GM21360 (cell line): ENCODE measurements around the gene LENG8.
"Not testable (repeated sequence)": the region's sequence is repeated elsewhere in the genome, so short reads cannot be mapped to it uniquely, and the experiment has no call there.

Experiments used
- ATAC-seq: cut with Tn5 transposase; IDR thresholded peaks from one replicate; pipeline ENCODE4 v1.9.1; 2021; ENCODE audit warnings: mild to moderate bottlenecking, moderate library complexity; ENCODE audit not compliant: unreplicated experiment

The LENG8 gene

DNA sequence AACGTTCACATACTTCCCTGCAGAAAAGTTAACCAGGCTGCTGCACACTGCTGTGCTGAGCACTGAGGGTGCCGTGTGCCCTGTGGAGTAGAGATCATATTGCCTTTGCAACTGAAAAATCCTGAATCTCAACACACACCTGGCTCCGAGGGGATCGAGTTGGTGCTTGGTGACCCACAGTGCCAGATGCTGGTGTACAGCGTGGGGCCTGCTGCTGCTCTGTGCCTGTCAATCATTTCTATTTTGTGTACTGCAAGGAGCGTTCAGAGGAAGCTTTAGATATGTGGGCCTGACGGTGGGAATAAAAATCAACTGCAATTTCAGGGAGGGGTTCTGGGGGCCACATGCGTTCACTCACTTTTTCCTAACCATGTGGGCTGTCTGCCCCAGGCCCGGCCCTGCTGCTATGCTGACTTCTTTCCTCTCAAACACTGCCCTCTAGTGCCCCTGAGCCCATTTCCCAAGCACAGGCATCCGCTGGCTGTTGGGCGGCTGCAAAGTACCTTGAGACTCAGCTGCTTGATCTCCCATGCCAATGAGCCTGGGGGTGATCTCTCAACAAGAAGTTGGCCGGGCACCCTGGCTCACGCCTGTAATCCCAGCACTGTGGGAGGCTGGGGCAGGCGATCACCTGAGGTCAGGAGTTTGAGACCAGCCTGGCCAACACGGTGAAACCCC, 9.7 kb upstream of the LENG8 start:
- ATAC-seq: no peak

DNA sequence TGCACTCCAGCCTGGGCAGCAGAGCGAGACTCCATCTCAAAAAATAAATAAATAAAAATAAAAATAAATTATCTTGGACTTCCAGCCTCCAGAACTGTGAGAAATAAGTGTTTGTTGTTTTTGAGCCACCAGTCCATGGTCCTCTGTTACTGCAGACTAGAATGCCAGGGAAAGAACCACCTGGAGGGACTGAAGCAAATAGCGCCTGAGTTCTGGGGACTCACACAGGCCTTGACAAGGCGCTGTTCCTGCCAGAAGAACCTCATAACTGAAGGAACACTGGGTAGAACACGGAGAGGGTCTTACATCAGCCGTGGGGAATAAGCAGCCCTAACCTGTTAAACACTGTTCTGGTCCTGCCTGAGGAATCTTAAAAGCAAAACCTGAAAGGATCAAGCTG, 8.4 kb upstream of the LENG8 start:
- no peak for ATAC-seq

DNA sequence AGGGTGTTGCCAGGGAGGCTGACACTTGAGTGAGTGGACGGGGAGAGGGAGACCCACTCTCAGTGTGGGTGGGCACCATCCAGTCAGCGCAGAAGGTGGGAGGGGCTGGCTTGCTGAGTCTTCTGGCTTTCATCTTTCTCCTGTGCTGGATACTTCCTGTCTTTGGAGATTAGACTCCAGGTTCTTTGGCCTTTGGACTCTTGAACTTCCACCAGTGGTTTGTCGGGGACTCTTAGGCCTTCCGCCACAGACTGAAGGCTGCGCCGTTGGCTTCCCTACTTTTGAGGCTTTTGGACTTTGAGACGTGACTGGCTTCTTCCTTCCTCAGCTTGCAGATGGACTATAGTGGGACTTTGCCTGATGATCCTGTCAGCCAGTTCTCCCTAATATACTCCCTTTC, 4.3 kb upstream of the LENG8 start:
- no peak for ATAC-seq

DNA sequence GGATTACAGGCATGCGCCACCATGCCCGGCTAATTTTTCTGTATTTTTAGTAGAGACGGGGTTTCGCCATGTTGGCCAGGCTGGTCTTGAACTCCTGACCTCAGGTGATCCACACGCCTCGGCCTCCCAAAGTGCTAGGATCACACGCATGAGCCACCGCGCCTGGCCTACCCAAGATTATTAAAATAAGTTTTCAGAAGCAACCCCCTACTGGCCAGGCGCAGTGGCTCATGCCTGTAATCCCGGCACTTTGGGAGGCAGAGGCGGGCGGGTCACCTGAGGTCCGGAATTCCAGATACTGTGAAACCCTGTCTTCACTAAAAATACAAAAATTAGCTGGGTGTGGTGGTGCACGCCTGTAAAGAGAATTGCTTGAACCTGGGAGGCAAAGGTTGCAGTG, 2.6 kb upstream of the LENG8 start:
- ATAC-seq: not testable (repeated sequence)

DNA sequence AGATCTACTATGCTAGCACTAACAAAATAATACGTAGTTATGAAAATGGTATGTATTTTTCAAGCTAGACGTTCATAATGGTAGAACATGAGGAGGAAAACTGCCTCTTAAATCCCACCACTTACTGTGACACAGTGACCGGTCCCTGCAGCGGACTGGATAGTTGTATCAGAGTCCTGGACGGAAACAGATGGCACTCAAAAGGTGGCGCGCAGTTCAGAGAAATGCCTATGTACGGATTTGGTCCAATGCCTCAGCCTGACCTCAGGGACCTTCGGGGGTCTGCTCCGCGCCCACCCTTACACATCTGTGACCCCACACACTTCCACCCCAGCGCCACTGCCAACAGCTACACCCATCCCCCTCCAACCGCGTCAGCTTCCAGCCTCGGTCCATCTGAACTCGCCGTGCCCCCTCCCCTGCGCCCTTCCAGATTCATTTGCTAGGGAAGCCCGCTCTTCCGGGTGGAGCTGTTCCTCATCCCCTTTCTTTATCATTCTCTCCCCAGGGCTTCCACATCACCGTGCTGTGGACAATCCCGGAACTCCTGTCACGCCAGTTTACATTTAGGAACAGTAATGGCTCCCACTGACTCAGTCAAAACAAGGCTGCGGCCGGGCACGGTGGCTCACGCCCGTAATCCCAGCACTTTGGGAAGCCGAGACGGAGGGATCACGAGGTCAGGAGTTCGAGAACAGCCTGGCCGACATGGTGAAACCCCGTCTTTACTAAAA, 792 bp upstream of the LENG8 start:
- ATAC-seq: no peak

DNA sequence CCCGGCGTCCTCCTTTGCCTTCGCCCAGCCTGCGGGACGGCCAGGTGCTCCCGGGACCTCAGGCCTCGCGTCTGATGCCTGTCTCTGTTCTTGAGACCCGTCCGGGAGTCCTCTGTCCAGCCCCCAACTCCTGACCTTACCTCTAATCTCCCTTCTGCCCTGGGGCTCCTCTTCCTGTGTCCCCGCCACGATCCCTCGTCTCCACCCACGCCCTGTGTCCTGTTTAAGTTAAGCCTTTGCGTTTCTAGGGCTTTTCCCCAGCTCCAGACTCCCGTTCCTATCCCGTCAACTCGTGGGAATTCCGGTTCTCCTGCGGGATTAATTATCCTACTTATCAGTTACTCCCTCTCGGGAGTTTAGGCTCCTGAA, 686 bp downstream of the LENG8 start:
- ATAC-seq: no peak

DNA sequence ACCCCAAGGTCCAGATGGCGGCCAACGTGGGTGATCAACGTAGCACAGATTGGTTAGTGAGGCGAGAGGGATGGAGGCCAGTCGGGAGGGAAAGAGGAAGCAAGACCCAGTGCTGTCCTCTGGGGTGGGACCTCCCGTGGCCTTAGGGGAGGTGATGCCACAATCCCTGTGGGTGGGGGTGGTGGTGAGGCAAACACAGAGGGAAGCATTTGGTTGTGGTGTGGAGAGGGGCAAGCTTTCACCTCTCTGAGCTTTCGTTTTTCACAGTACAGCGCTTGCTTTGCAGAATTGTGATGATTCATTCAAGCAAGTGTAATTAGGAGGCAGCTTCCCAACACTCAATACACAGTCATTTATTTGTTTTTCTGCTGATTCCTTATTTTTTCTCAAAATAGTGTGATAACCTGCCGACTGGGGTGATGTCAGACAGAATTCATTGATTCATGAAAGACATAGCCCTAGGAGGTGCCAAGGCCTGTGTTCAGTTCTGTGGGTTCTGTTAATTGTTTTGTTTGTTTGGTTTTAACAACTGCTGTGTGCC, 2.4 kb downstream of the LENG8 start:
- ATAC-seq: no peak

DNA sequence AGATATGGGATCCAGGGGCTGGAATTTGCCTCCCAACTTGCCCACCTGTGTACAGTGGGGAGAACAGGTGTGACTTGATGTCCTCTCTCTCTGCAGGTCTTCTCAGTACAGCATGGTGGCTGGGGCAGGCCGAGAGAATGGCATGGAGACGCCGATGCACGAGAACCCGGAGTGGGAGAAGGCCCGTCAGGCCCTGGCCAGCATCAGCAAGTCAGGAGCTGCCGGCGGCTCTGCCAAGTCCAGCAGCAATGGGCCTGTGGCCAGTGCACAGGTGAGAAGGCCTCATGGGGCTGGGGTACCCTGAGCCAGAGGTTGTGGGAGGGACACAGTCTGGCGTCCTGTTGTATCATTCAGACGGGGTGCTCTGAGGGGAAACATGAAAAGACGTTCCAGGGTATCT, 3.0 kb downstream of the LENG8 start:
- ATAC-seq: no peak

DNA sequence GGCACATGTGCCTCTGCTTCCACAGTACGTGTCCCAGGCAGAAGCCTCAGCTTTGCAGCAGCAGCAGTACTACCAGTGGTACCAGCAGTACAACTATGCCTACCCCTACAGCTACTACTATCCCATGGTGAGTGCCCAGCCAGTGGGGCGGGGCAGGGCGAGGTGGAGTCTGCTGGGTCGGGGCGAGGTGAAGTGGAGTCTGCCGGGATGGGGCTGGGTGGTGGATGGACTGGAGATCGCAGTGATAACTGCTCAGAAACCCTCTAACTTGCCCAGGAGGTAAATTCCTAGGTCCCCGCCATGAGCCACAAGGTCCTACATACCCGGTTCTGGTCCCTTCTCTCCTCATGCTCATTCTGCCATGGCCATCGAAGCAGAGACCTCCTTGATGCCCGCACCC, 3.6 kb downstream of the LENG8 start:
- no peak for ATAC-seq

DNA sequence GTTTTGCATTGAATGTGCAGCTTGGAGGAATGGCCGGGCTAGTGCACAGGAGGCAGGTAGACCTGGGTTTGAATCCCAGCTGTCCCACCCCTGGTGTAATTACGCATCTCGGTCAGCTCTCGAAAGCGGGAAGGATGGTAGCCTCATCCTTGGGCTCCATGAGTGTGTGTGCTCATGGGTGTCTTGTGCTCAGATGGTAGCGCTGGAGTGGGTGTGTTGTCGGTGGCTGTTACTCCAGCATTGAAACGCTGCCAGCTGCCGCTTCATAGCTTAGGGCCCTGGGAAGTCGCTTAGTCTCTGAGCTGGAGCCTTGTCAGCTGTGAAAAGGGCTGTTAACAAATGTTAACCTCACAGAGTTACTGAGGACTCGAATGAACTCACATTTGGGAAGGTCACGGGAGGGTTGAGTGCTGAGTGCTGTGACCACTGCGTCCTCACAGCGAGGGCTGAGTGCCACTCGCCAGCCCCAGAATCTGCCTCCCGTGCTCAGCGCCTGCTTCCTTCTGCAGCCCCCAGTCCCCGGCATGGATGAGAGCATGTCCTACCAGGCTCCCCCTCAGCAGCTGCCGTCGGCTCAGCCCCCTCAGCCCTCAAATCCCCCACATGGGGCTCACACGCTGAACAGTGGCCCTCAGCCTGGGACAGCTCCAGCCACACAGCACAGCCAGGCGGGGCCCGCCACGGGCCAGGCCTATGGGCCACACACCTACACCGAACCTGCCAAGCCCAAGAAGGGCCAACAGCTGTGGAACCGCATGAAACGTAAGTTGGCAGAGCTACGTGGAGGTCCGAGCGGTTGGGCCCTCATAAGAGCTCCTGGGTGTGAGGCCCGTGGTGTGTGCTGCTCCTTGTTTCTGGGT, 5.2 kb downstream of the LENG8 start:
- no peak for ATAC-seq

DNA sequence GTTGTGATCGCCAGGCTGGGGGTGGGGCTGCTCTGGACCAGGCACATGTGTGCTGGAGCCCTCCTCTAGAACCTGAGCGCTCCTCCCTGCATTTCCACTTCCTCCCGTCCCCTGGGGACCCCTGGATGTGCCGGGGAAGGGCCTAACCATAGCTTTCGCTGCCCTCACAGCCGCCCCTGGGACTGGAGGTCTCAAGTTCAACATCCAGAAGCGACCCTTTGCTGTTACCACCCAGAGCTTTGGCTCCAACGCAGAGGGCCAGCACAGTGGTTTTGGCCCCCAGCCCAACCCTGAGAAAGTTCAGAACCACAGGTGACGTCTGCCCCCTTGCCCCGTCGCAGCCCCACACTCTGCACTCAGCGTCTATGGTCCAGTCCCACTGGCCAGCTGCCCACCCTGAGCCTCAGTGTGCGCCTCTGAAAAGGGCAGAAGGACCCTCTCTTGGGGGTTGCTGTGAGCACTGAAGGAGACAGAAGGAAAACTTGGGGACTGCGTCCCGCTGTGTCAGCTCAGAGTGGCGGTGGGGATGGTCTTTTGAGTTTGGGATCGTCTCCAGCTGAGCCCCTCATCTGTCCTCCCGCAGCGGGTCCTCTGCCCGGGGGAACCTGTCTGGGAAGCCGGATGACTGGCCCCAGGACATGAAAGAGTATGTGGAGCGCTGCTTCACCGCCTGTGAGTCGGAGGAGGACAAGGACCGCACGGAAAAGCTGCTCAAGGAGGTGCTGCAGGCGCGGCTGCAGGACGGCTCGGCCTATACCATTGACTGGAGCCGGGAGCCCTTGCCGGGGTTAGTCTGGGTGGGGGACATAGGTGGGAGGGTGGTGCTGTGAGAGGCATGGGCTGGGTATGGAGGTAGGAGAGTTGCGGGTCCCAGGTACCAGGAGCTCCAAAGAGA, 6.0 kb downstream of the LENG8 start:
- ATAC-seq: no peak

DNA sequence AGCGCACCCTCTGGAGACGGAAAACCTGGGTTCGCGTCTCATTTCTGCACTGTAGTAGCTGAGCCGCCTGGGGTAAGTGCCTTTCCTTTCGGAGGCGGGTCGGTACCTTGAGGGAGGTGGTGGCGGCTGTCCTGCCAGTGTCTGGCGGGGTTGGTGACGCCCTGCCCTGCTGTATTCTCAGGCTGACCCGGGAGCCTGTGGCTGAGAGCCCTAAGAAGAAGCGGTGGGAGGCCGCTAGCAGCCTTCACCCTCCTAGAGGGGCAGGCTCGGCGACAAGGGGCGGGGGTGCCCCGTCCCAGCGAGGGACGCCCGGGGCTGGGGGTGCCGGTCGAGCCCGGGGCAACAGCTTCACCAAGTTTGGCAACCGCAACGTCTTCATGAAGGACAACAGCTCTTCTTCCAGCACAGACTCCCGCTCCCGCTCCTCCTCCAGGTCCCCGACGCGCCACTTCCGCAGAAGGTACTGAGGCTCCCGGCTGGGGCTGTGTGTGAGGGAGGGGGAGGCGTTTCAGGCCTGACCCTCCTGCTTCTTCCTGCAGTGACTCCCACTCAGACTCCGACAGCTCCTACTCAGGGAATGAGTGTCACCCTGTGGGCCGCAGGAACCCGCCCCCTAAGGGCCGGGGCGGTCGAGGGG, 6.9 kb downstream of the LENG8 start:
- no peak for ATAC-seq

DNA sequence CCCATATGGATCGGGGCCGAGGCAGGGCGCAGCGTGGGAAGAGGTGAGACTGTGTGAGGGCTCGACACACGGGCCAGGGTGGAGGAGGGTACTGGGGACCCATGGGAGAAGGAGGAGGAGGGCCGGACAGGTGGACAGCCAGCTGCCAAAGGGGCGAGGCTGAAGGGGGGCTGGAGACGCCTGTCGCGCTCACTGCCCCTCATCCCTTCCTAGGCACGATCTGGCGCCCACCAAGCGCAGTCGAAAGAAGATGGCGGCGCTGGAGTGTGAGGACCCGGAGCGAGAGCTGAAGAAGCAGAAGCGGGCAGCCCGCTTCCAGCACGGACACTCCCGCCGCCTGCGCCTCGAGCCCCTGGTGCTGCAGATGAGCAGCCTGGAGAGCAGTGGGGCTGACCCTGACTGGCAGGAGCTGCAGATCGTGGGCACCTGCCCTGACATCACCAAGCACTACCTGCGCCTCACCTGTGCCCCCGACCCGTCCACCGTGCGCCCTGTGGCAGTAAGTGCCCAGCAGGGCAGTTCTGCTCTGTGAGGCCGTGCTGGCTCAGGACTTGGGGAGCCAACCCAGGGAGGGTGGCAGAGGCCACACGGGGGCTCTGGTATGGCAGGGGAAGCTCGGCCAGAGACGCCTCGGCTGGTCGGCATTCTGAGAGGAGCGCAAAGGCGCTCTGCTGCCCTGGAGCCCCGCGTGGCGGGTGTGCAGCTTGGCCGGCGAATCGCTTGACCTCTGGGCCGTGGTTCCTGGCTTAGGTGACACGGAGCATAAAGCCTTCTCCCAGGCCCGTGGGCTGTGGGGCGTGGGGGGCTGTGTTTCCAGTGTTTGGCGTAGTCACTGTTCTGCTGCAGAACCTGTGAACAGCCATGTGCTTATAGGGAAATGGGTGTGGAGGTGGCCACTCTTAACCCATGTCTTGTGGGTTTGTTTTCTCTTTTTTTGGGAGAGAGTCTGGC, 7.7 kb downstream of the LENG8 start:
- ATAC-seq: no peak

DNA sequence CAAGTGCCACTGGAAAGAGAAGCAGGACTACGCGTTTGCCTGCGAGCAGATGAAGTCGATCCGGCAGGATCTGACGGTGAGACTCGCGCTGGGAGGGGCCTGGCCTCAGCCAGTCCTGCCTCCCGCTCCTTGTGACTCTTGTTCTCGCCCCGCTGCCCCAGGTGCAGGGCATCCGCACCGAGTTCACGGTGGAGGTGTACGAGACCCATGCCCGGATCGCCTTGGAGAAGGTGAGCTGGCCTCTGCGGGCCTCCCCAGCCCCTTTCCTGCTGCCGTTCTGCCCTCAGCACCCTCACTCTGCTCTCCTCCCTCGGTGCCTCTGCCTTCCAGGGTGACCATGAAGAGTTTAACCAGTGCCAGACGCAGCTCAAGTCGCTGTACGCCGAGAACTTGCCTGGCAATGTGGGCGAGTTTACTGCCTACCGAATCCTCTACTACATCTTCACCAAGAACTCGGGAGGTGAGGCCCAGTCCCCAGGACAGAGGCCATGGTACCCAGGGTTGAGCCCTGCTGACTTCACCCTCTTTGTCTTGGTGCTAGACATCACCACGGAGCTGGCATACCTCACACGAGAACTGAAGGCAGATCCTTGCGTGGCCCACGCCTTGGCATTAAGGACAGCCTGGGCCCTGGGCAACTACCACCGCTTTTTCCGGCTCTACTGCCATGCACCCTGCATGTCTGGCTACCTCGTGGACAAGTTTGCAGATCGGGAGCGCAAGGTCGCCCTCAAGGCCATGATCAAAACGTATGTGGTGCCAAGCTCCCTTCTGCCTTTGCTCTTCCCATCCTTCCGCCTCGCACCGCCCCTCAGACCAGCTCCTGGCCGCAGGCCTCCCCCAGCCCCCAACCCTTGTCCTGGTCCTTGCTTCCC, 9.0 kb downstream of the LENG8 start:
- no peak for ATAC-seq

DNA sequence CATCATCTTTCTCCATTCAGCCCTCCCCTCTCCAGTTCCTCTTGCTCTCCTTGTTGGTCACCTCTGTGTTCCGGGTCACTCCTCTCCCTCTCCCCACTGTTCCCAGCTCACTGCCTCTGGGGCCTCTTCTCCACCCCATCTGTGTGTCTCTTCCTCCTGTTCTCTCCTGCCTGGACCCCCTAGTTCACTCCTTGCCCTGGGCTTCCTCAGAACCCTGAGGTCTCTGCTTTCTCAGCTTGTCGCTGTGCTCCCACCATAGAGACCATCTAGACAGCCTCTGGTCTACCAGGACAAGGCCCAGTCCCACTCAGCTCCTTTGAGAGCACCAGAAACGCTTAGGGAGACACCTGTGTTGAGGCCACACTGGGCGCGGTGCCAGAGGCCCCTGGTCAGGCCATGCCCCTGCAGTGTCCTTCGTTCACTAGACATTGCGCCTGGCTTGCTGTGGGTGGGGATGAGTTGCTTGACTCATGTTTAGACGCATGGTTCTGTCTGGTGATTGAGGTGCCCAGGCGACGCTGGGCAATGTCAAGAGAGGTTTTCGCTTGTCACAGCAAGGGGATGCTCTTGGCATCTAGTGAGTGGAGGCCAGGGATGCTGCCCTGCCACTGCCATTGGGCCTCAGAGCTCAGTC, 9.8 kb downstream of the LENG8 start:
- no peak for ATAC-seq

DNA sequence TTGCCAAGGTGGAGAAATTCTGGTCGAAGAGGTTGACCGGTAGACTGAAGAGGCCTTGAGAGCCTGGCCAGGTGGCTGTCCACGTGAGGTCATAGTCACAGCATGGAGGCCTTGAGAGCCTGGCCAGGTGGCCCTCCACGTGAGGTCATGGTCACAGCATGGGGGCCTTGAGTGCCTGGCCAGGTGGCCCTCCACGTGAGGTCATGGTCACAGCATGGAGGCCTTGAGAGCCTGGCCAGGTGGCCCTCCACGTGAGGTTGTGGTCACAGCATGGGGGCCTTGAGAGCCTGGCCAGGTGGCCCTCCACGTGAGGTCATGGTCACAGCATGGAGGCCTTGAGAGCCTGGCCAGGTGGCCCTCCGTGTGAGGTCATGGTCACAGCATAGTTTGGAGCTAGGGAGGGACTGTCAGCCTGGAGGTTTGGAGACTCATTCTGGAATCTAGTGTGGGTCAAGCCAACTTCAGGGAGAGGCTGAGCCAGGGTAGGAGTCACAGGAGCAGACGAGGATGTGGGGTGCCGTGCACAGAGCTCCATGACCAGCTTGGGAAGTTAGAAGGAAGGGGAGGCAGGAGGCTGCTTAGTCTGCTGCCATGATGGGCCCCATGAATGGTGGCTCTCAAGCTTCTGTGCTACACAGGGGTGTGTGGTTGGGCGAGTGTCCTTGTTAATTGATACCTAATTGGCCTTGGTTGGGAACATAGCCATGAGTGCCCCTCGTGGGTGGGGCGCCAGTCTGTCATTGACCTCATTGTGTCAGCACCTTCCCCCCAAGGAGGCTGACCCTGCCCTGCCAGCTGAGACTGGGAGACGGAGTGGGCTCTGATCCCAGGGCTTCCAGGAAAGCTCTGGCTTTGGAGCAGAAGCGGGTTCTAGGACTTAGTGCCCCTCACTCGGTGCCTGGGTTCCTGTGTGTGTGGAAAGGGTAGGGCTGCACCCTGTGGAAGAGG, 10.6 kb downstream of the LENG8 start:
- ATAC-seq: no peak
